CD14-positive monocyte (primary cell): ENCODE data around the gene SHMT2. TPM values are rescaled to one million over a fixed set of nuclear protein-coding genes. Genes with fewer than 3 reads are reported as not detected.
A peak's percentile ranks its signal among the peaks of the same experiment; 100 is the strongest.

Source experiments
- DNase-seq, 3 donors: peaks; one replicate each; pipeline ENCODE4 v3.0.0-alpha.2; 2011 to 2022
- H2AFZ ChIP-seq: 2 replicates; pipeline ENCODE4 v1.6.0; 2012; ENCODE audit warnings: mild to moderate bottlenecking, low read depth, low read length, inconsistent platforms; ENCODE audit not compliant: insufficient read depth, poor library complexity, severe bottlenecking
- H3K27ac ChIP-seq, 2 donors: 1 replicate in 1 of 2; 2 replicates in 1 of 2; pipeline ENCODE4 v1.5.1; 2012 to 2013; ENCODE audit warnings: low read length in 2 of 2, control low read depth in 1 of 2, inconsistent platforms in 1 of 2, low read depth in 1 of 2, mild to moderate bottlenecking in 1 of 2
- H3K27me3 ChIP-seq, 2 donors: one replicate each; pipeline versions ENCODE4 v1.6.0 to v1.6.1; 2011 to 2013; ENCODE audit warnings: low read length in 2 of 2; ENCODE audit not compliant: control insufficient read depth in 2 of 2, insufficient read depth in 2 of 2
- H3K36me3 ChIP-seq, 2 donors: replicated peaks in 1 of 2; 1 replicate in 1 of 2; 2 replicates in 1 of 2; pipeline versions ENCODE4 v1.5.1 to v1.6.1; 2012 to 2013; ENCODE audit warnings: low read length in 2 of 2, control low read depth in 1 of 2, inconsistent platforms in 1 of 2, mild to moderate bottlenecking in 1 of 2; ENCODE audit not compliant: insufficient read depth in 2 of 2, control insufficient read depth in 1 of 2
- H3K4me1 ChIP-seq, 2 donors: 1 replicate in 1 of 2; 2 replicates in 1 of 2; pipeline versions ENCODE4 v1.5.1 to v1.6.1; 2012 to 2013; ENCODE audit warnings: low read length in 2 of 2, control low read depth in 1 of 2, inconsistent platforms in 1 of 2, mild to moderate bottlenecking in 1 of 2, moderate library complexity in 1 of 2; ENCODE audit not compliant: insufficient read depth in 2 of 2, control insufficient read depth in 1 of 2
- H3K4me2 ChIP-seq: replicated peaks from 2 replicates; pipeline ENCODE3; 2012; ENCODE audit warnings: low read length, moderate library complexity, mild to moderate bottlenecking; ENCODE audit not compliant: poor library complexity, severe bottlenecking; ENCODE audit errors: extremely low read depth
- H3K4me3 ChIP-seq, 3 experiments: fragments of 200-600 bp in 1 of 3; sonication (generic) in 1 of 3; replicated peaks in 1 of 3; 1 replicate in 2 of 3; 2 replicates in 1 of 3; pipeline ENCODE4 v1.5.1; 2011 to 2013; ENCODE audit warnings: low read length in 3 of 3, mild to moderate bottlenecking in 3 of 3, control low read depth in 2 of 3, low read depth in 2 of 3, inconsistent platforms in 1 of 3, moderate library complexity in 1 of 3
- H3K79me2 ChIP-seq: 2 replicates; pipeline ENCODE4 v1.6.0; 2012; ENCODE audit warnings: mild to moderate bottlenecking, control low read depth, inconsistent platforms, low read length, moderate library complexity; ENCODE audit not compliant: insufficient read depth
- H3K9ac ChIP-seq: 2 replicates; pipeline ENCODE4 v1.6.0; 2017; ENCODE audit warnings: low read length, mild to moderate bottlenecking; ENCODE audit not compliant: insufficient read depth, poor library complexity, severe bottlenecking
- H3K9me3 ChIP-seq, 2 donors: replicated peaks in 1 of 2; 1 replicate in 1 of 2; 2 replicates in 1 of 2; pipeline versions ENCODE4 v1.5.1 to v1.6.1; 2012 to 2013; ENCODE audit warnings: low read length in 2 of 2, control low read depth in 1 of 2; ENCODE audit not compliant: control insufficient read depth in 1 of 2, insufficient read depth in 1 of 2
- H4K20me1 ChIP-seq: 2 replicates; pipeline ENCODE4 v1.6.0; 2012; ENCODE audit warnings: mild to moderate bottlenecking, low read length, control low read depth, moderate library complexity; ENCODE audit not compliant: insufficient read depth
- H3K27ac Mint-ChIP-seq, 7 donors: one replicate each; pipeline ENCODE4 v1.8.0; 2020; ENCODE audit warnings: mild to moderate bottlenecking in 7 of 7, mixed read lengths in 7 of 7, moderate library complexity in 6 of 7, inconsistent platforms in 2 of 7
- H3K27me3 Mint-ChIP-seq, 3 donors: one replicate each; pipeline ENCODE4 v1.8.0; 2021 to 2022; ENCODE audit warnings: low read depth in 3 of 3, mild to moderate bottlenecking in 3 of 3, mixed read lengths in 3 of 3, moderate library complexity in 3 of 3, inconsistent platforms in 1 of 3
- H3K36me3 Mint-ChIP-seq, 2 donors: one replicate each; pipeline ENCODE4 v1.8.0; 2020; ENCODE audit warnings: mixed read lengths in 2 of 2, inconsistent platforms in 1 of 2, mild to moderate bottlenecking in 1 of 2
- H3K4me1 Mint-ChIP-seq: one replicate; pipeline ENCODE4 v1.8.0; 2020; ENCODE audit warnings: mild to moderate bottlenecking, mixed read lengths
- H3K4me3 Mint-ChIP-seq, 2 donors: one replicate each; pipeline ENCODE4 v1.8.0; 2020; ENCODE audit warnings: mild to moderate bottlenecking in 2 of 2, mixed read lengths in 2 of 2, moderate library complexity in 1 of 2
- H3K9me3 Mint-ChIP-seq, 7 donors: one replicate each; pipeline ENCODE4 v1.8.0; 2020 to 2022; ENCODE audit warnings: mixed read lengths in 7 of 7, mild to moderate bottlenecking in 6 of 7, moderate library complexity in 6 of 7, inconsistent platforms in 2 of 7
- WGBS: methylation state at CpG from one replicate; pipeline ENCODE4 v1.1.5; 2013; ENCODE audit warnings: missing lambda C conversion rate; ENCODE audit not compliant: insufficient coverage; 5-methylcytosine and 5-hydroxymethylcytosine counted together
- intact Hi-C, 2 donors: fragments of 100-400 bp; cut with micrococcal nuclease; formaldehyde crosslinking; loops; one replicate each; pipeline versions ENCODE4 v1.15.0 to v1.15.1; 2023
- polyA plus RNA-seq, 3 donors: library from polyadenylated mRNA; depleted of rRNA in 1 of 3; unstranded in 2 of 3; stranded (reverse) in 1 of 3; fragments of 300-500 nt in 2 of 3; fragments of >200 nt in 1 of 3; fragmentation: Illumina TruSeq in 2 of 3; gene quantifications; 1 replicate in 2 of 3; 2 replicates in 1 of 3; pipeline ENCODE4 v1.2.3, GENCODE V29; 2012 to 2021
- TF ChIP-seq, protein P1 (sequence below): fragments of 200-600 bp; IDR thresholded peaks from one replicate; pipeline ENCODE4 v1.8.0; 2022; ENCODE audit warnings: antibody characterized with exemption, mild to moderate bottlenecking

Gene SHMT2
- polyA plus RNA-seq, 3 donors: 36.8 to 52.0 (median 39.8) TPM

- H2AFZ ChIP-seq: peak overlapping the region; percentile 83
- H3K36me3 Mint-ChIP-seq: peaks cover 45 to 52% of the 10 kb centered on the region in 2 donors
Measured at GRCh38 chr12:57230381-57231155, 1.1 kb downstream of the SHMT2 start.

GRCh38 chr12:57231276-57232021 lies 1.9 kb downstream of the SHMT2 start:
- Histone ChIP-seq H3K27me3 (peaks cover 21 to 32% of the 10 kb centered on the region in 2 donors), H3K9ac (no peak overlapping the region), H3K79me2 (peaks cover 22% of the 10 kb centered on the region), H3K4me1 (peaks cover 33 to 52% of the 10 kb centered on the region in 2 donors), H4K20me1 (peaks cover 35% of the 10 kb centered on the region), H3K4me3 (no peak overlapping the region), H3K9me3 (peaks cover 0 to 10% of the 10 kb centered on the region in 2 donors), H3K27ac (no peak overlapping the region), H3K4me2 (no peak overlapping the region), H3K36me3 (peaks cover 32 to 39% of the 10 kb centered on the region in 2 donors), H2AFZ (no peak overlapping the region)
- Mint-ChIP-seq H3K9me3 (peaks cover 0 to 16% (median 4%) of the 10 kb centered on the region in 7 donors), H3K27ac (no peak overlapping the region), H3K4me1 (peaks cover 48% of the 10 kb centered on the region), H3K4me3 (no peak overlapping the region), H3K36me3 (peaks cover 49 to 50% of the 10 kb centered on the region in 2 donors), H3K27me3 (peaks cover 26 to 44% (median 37%) of the 10 kb centered on the region in 3 donors)
- DNase-seq: no peak
- intact Hi-C loops: no loop called here
- TF ChIP-seq, protein P1, sequence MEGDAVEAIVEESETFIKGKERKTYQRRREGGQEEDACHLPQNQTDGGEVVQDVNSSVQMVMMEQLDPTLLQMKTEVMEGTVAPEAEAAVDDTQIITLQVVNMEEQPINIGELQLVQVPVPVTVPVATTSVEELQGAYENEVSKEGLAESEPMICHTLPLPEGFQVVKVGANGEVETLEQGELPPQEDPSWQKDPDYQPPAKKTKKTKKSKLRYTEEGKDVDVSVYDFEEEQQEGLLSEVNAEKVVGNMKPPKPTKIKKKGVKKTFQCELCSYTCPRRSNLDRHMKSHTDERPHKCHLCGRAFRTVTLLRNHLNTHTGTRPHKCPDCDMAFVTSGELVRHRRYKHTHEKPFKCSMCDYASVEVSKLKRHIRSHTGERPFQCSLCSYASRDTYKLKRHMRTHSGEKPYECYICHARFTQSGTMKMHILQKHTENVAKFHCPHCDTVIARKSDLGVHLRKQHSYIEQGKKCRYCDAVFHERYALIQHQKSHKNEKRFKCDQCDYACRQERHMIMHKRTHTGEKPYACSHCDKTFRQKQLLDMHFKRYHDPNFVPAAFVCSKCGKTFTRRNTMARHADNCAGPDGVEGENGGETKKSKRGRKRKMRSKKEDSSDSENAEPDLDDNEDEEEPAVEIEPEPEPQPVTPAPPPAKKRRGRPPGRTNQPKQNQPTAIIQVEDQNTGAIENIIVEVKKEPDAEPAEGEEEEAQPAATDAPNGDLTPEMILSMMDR: no peak
- 98% methylated on average over 6 of the region's 13 CpGs for WGBS

More at GRCh38 chr12:57230381-57231155, 1.1 kb downstream of the SHMT2 start:
- H3K9me3 ChIP-seq: peaks cover 0 to 8% of the 10 kb centered on the region in 2 donors
- peak overlapping the region; percentile 85 to 87 for H3K27ac ChIP-seq
- peak overlapping the region; percentile 80 for H3K9ac ChIP-seq
- peaks cover 19 to 32% of the 10 kb centered on the region in 2 donors for H3K27me3 ChIP-seq
- Mint-ChIP-seq H3K4me1 (peaks cover 51% of the 10 kb centered on the region), H3K4me3 (peak overlapping the region; percentile 90 to 95), H3K27ac (peak overlapping the region in 5 of 7 donors; percentile 71 to 99 (median 93)), H3K27me3 (peaks cover 28 to 44% (median 37%) of the 10 kb centered on the region in 3 donors), H3K9me3 (peaks cover 0 to 16% (median 6%) of the 10 kb centered on the region in 7 donors)
- H3K4me1 ChIP-seq: peaks cover 34 to 55% of the 10 kb centered on the region in 2 donors
- peak overlapping the region; percentile 33 to 91 (median 68) for H3K4me3 ChIP-seq
- peaks cover 30% of the 10 kb centered on the region for H4K20me1 ChIP-seq
- DNase-seq: no peak
- peaks cover 22% of the 10 kb centered on the region for H3K79me2 ChIP-seq
- H3K4me2 ChIP-seq: peak overlapping the region; percentile 95
- peaks cover 32 to 39% of the 10 kb centered on the region in 2 donors for H3K36me3 ChIP-seq
- TF ChIP-seq, protein P1: no peak
- intact Hi-C loops: no loop called here
- 89% methylated on average over 9 of the region's 10 CpGs for WGBS
